ENCODE results near the gene GPR141.

DNA sequence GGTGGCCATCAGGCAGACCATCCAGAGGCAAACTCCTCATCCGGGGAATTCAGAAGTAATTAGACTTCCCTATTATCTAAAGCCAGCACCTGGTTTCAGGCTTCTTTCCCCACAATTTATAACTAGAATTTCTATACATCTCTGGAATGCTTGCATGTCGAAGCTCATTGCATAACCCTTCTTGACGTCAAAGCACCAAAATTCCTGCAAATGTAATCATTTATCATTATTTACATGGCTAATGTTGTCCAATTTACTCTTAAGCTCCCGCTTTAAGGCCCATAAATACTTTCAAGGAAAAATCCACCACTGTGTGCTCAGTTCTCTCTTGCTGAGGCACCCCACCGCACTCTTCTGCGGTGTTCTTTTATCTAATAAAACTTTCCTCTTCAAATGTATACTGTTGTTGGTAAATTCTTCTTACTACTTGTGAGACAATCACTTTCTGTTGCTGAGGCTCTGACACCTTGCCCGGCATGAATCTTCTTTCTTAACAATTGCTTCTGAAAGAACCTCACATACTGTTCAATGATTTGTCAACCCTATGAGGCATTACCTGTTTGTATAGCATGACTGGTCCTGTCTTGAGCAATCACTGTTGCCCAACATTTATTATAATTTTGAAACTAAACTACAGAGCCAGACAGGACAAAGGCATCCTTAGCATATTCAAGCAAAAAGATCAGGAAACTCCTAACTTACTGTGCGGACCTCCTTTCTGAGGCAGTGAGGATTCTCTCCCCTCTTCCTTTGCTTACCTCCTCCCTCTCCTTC lies 17.4 kb upstream of the GPR141 start:
- TF ChIP-seq CTCF (IDR thresholded peaks at IDR 0.05; ENCODE audit: extremely low read depth in 1 of 2, insufficient read depth in 1 of 2, low read depth in 1 of 2, low read length in 2 of 2): no peak
- TF ChIP-seq POLR2AphosphoS5 (IDR thresholded peaks at IDR 0.05; ENCODE audit: insufficient read depth, low read depth, low read length): no peak
- TF ChIP-seq POLR2A (IDR thresholded peaks at IDR 0.05; ENCODE audit: low read depth, low read length): no peak
- TF ChIP-seq EZH2 (IDR thresholded peaks at IDR 0.05; ENCODE audit: borderline replicate concordance, low read depth, low read length, severe bottlenecking): no peak
- TF ChIP-seq, protein P1, sequence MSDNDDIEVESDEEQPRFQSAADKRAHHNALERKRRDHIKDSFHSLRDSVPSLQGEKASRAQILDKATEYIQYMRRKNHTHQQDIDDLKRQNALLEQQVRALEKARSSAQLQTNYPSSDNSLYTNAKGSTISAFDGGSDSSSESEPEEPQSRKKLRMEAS (IDR thresholded peaks at IDR 0.05; ENCODE audit: insufficient read depth, insufficient read length): no peak
- no peak for TF ChIP-seq MYC (IDR thresholded peaks at IDR 0.05; ENCODE audit: low read depth, low read length)
- TF ChIP-seq FOS (IDR thresholded peaks at IDR 0.05; ENCODE audit: borderline replicate concordance, insufficient read depth, low read length): no peak
- no peak for TF ChIP-seq JUN (IDR thresholded peaks at IDR 0.05; ENCODE audit: borderline replicate concordance, insufficient read depth, insufficient read length, low read depth)
- TF ChIP-seq GATA2 (IDR thresholded peaks at IDR 0.05; ENCODE audit: insufficient read depth, insufficient read length, low read depth, low read length): no peak
